Right lobe of liver (tissue), 6 donors: ENCODE measurements around the gene CBX6. TPM values are rescaled to one million over a fixed set of nuclear protein-coding genes. Genes with fewer than 3 reads are reported as not detected.
"Not testable (repeated sequence)": the region's sequence is repeated elsewhere in the genome, so short reads cannot be mapped to it uniquely, and the experiment has no call there.

Source experiments
- ATAC-seq, 4 donors: fragments of 200-7000 bp; cut with Tn5 transposase; one replicate each; pipeline ENCODE4 v1.9.1; 2020; ENCODE audit warnings: mild to moderate bottlenecking in 4 of 4, moderate library complexity in 4 of 4
- DNase-seq, 3 donors: peaks; one replicate each; pipeline ENCODE4 v3.0.0-alpha.2; 2020
- H3K27ac ChIP-seq, 3 donors: fragments of 200-600 bp; one replicate each; pipeline ENCODE4 v1.8.0; 2022
- H3K27me3 ChIP-seq, 2 donors: fragments of 200-600 bp; one replicate each; pipeline ENCODE4 v1.8.0; 2022
- H3K36me3 ChIP-seq, 4 donors: fragments of 200-600 bp; sonication (generic) in 1 of 4; one replicate each; pipeline versions ENCODE4 v1.5.1 to v1.8.0; 2017 to 2022; ENCODE audit warnings: control low read depth in 1 of 4
- H3K4me1 ChIP-seq, 4 donors: fragments of 200-600 bp; sonication (generic) in 1 of 4; one replicate each; pipeline versions ENCODE4 v1.5.1 to v1.8.0; 2017 to 2022; ENCODE audit warnings: control low read depth in 1 of 4
- H3K4me3 ChIP-seq, 3 donors: fragments of 200-600 bp; one replicate each; pipeline ENCODE4 v1.8.0; 2022
- H3K9me3 ChIP-seq, 4 donors: fragments of 200-600 bp; sonication (generic) in 1 of 4; one replicate each; pipeline versions ENCODE4 v1.5.1 to v1.8.0; 2017 to 2022; ENCODE audit warnings: control low read depth in 1 of 4
- CTCF ChIP-seq, 4 donors: fragments of 200-600 bp in 3 of 4; fragments of 450-650 bp in 1 of 4; IDR thresholded peaks; one replicate each; pipeline versions ENCODE4 v1.5.1 to v1.8.0; 2016 to 2022; ENCODE audit warnings: antibody characterized with exemption in 4 of 4, mild to moderate bottlenecking in 2 of 4
- POLR2A ChIP-seq: fragments of 450-650 bp; IDR thresholded peaks from one replicate; pipeline ENCODE4 v1.6.1; 2017; ENCODE audit warnings: antibody characterized with exemption, mild to moderate bottlenecking
- WGBS: methylation state at CpG from one replicate; pipeline ENCODE4 v1.1.6; 2018; ENCODE audit warnings: low coverage, low lambda C conversion rate; ENCODE audit not compliant: insufficient coverage; ENCODE audit errors: missing lambda C conversion rate; 5-methylcytosine and 5-hydroxymethylcytosine counted together
- intact Hi-C, 2 donors: fragments of 100-400 bp; cut with DNase I; formaldehyde crosslinking; loops; one replicate each; pipeline versions ENCODE4 v1.11.2 to v1.14.1; 2022
- total RNA-seq, 6 experiments: library from RNA; depleted of rRNA in 2 of 6; stranded (reverse); fragments of >200 nt in 2 of 6; fragmentation: NEBNext Ultra II Directional in 3 of 6; extraction: Animal tissue kit (Norgen Biotek cat#: 25700) in 3 of 6; gene quantifications; one replicate each; pipeline versions ENCODE4 v1.1.0 to v1.2.4, GENCODE V29; 2016 to 2023
- donor health status: DM: no; HTN: yes; CAD: no.
- donor health status: DM: no; HTN: no; CAD: no.
- donor health status: DM: no; HTN: no; CAD: no.
- donor health status: DM: no; HTN: yes; CAD: no.
- donor health status: DM: no; HTN: yes; CAD: no.

The CBX6 gene
- total RNA-seq, 6 experiments from 2014 or later, result 7.8 to 22.5 (median 12.1) TPM

GRCh38 chr22:38911434-38911833 lies 39.4 kb upstream of the CBX6 start:
- Histone ChIP-seq H3K27ac (no peak overlapping the region), H3K36me3 (no peaks in the 10 kb centered on the region), H3K4me3 (no peak overlapping the region), H3K4me1 (no peaks in the 10 kb centered on the region), H3K27me3 (no peaks in the 10 kb centered on the region), H3K9me3 (no peaks in the 10 kb centered on the region)
- intact Hi-C loops, result no loop called here
- ATAC-seq (no peak), DNase-seq (no peak)
- TF ChIP-seq POLR2A (no peak), CTCF (IDR thresholded peaks at IDR 0.05) (no peak)
- WGBS, result 22% methylated on average over 1 of the region's 1 CpG

DNA sequence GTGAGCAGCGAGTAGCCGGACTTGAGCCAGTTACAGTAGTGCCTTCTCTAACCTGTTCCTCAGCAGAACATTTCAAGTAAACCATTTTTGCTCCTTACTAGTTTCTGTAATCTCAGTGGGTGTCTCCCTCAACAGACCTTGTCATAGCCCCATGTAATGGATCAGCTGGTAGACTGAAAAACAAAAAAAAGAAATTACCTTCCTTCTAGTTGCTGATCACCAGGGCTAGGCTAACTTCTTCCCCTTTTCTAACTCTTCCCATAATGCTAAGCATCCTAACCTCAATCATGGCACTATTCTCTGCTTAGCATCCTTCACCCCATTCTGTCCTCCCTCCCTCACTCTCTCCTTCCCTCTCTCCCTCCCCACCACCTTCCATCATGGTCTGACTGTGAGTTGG lies 35.8 kb upstream of the CBX6 start:
- no peak for ATAC-seq
- intact Hi-C loops, result no loop called here
- H3K4me3 ChIP-seq, result no peak overlapping the region
- H3K27me3 ChIP-seq, result no peaks in the 10 kb centered on the region
- TF ChIP-seq POLR2A, result no peak
- TF ChIP-seq CTCF (IDR thresholded peaks at IDR 0.05), result no peak
- no peaks in the 10 kb centered on the region for H3K9me3 ChIP-seq
- H3K27ac ChIP-seq, result no peak overlapping the region
- DNase-seq, result no peak
- no peaks in the 10 kb centered on the region for H3K4me1 ChIP-seq
- H3K36me3 ChIP-seq, result no peaks in the 10 kb centered on the region
- 93% methylated on average over 2 of the region's 2 CpGs for WGBS

DNA sequence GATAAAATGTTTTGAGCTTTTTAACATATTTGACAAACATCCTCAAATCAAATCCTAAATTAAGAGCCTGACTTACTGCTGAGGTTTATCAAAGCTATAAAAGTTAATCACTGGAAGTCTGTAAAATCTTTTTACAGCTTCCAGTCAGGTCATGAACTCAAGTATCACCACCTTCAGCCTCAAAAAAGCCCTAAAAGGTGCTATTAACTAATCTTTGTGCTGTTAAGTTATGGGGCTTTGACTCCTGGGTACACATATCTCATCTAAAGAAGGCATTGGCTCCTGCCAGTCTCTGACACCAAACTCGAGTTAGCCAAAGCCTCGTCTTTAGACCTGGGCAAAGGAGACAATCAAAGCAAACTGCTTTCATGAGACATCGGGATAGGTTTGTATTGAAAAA lies 34.0 kb upstream of the CBX6 start:
- WGBS, result 50% methylated on average over 3 of the region's 3 CpGs
- DNase-seq (no peak), ATAC-seq (no peak)
- H3K4me1 ChIP-seq, result no peaks in the 10 kb centered on the region
- no peak for TF ChIP-seq CTCF (IDR thresholded peaks at IDR 0.05)
- TF ChIP-seq POLR2A, result no peak
- no peaks in the 10 kb centered on the region for H3K9me3 ChIP-seq
- H3K4me3 ChIP-seq, result no peak overlapping the region
- H3K36me3 ChIP-seq, result no peaks in the 10 kb centered on the region
- intact Hi-C loops, result no loop called here
- no peaks in the 10 kb centered on the region for H3K27me3 ChIP-seq
- no peak overlapping the region for H3K27ac ChIP-seq

GRCh38 chr22:38904052-38904617 lies 32.1 kb upstream of the CBX6 start:
- H3K9me3 ChIP-seq, ATAC-seq, intact Hi-C loops, H3K27me3 ChIP-seq, H3K4me3 ChIP-seq, DNase-seq, H3K4me1 ChIP-seq, H3K36me3 ChIP-seq, H3K27ac ChIP-seq: not testable (repeated sequence)
- 58% methylated on average over 5 of the region's 5 CpGs for WGBS

- ATAC-seq (no peak), DNase-seq (no peak)
- 25% methylated on average over 2 of the region's 5 CpGs for WGBS
- TF ChIP-seq CTCF (IDR thresholded peaks at IDR 0.05), result no peak
- no peak for TF ChIP-seq POLR2A
- intact Hi-C loops, result no loop called here
- Histone ChIP-seq H3K4me1 (no peaks in the 10 kb centered on the region), H3K9me3 (no peaks in the 10 kb centered on the region), H3K27ac (no peak overlapping the region), H3K36me3 (no peaks in the 10 kb centered on the region), H3K27me3 (peaks cover 0 to 11% of the 10 kb centered on the region in 2 donors), H3K4me3 (no peak overlapping the region)
Measured at GRCh38 chr22:38901111-38901641, 29.2 kb upstream of the CBX6 start.
